T1000 (cell line): Measurements from ENCODE around the gene GPN1.
A peak's percentile ranks its signal among the peaks of the same experiment; 100 is the strongest.
"Not testable (repeated sequence)": the region's sequence is repeated elsewhere in the genome, so short reads cannot be mapped to it uniquely, and the experiment has no call there.

Source experiments
- DNase-seq: peaks from one replicate; lab custom pipeline; 2025; ENCODE audit warnings: mixed read lengths; lab: John Stamatoyannopoulos, UW

The GPN1 gene

DNA sequence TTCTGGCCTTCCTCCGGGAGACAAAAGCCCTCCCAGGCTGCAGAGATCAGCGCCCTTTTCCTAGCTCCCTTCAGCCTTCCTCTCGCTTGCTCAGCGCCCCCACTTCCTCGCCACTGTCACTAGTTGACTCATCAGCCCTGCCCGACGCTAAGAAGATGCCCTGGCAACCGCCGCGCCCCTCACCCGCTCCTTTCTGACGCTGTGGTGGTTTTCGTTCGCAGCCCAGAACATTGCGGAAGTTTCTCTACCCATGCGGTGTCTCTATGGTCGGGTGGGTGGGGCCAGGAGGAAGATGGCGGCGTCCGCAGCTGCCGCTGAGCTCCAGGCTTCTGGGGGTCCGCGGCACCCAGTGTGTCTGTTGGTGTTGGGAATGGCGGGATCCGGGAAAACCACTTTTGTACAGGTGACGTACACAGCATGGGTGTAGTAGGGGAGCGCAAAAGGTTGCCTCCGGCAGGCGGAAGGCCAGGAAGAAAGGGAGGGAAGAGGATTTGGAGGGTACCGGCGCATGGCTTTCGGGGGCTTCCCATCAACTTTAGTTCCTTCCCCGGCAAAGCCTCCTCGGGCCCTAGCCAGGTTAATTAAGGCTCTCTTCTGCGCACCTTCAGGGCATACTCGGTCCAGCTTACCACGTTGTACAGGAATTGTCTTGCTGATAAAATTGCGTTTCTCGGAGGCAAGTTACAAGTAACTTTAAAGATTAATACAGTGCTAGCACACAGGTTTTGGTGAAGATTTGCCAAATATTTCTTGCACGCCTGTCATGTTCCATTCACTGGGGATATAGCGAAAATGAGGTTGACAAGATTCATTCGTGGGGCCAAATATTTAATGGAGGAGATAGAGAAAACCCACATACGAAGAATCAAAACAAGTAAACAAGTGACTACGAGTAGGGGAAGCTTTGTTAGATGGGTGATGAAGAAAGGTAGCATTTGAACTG lies at the start of gene GPN1, which contains the start of gene CCDC121:
GPN1 (plus strand) TSS at position 284 of the 943 bp plus-strand sequence; CDS start at position 293, 9 bp downstream.
CCDC121 (minus strand) TSS at position 246 of the 943 bp plus-strand sequence. CDS start 1,213 bp downstream, outside the sequence.
- peak; percentile 87 for DNase-seq

DNA sequence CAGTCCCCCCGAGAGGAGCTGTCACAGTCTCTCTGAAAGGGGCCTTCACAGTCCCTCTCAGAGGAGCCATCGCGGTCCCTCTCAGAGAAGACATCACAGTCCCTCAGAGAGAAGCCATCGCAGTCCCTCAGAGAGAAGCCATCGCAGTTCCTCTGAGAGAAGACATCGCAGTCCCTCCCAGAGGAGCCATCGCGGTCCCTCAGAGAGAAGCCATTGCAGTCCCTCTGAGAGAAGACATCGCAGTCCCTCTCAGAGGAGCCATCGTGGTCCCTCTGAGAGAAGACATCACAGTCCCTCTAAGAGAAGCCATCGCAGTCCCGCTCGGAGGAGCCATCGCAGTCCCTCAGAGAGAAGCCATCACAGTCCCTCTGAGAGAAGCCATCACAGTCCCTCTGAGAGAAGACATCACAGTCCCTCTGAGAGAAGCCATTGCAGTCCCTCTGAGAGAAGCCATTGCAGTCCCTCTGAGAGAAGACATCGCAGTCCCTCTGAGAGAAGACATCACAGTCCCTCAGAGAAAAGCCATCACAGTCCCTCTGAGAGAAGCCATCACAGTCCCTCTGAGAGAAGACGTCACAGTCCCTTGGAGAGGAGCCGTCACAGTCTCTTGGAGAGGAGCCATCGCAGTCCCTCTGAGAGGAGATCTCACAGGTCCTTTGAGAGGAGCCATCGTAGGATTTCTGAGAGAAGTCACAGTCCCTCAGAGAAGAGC lies 47.3 kb upstream of the GPN1 start:
- DNase-seq, result no peak

DNA sequence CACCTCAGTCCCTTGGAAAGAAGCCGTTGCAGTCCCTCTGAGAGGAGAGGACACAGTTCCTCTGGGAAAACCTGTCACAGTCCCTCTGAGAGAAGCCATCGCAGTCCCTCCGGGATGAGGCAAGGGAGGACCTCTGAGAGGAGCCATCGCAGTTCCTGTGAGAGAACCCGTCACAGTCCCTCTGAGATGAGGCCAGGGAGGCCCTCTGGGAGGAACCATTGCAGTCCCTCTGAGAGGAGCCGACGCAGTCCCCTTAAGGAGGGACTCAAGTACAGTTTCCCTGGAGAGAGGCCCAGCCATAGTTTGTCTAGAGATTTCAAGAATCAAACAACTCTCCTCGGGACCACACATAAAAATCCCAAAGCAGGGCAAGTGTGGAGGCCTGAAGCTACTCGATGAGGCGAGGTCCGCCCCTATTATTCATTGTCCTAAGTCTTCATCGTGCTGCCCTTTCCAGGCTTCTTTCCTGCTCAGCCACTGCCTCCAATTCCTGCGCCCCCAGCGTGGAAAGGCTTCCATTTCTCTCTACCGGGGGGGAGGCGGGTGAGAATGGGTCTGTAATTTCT lies 46.6 kb upstream of the GPN1 start:
- no peak for DNase-seq

DNA sequence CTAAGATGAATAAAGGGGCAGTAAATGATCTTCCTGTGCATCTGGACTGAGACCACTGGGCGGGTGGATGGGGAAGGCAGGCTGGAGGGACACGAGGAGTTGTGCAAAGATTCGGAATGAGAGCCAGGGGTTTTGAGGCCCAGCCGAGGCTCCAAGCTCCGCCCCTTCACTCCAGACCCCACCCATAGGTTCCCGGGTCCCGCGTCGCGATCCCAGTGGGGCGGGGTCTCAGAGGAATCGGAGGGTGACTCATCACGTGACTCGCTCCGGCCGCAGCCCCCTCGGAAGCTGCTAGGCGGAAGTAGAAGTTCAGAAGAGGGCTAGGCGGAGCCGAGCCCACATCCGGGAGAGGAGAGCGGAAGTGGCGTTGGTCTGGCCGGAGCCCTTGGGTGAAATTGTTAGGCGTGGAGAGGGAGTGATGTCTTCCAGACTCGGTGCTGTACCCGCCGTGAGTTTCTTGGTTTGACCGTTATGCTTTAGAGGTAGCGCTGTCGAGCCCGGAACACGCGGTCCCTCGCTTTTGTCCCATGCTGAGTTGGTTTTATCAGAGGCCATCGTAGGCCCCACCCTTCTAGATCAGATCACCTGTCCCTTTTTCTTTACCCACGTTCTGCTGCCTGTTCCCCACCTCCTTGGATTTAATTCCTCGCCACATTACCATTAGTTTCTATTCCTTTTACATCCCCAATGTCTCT lies 46.0 kb upstream of the GPN1 start, which contains the start of gene ZNF512:
ZNF512 (plus strand) TSS at position 348 of the 695 bp plus-strand sequence; CDS start at position 419, 71 bp downstream.
- peak; percentile 78 for DNase-seq

DNA sequence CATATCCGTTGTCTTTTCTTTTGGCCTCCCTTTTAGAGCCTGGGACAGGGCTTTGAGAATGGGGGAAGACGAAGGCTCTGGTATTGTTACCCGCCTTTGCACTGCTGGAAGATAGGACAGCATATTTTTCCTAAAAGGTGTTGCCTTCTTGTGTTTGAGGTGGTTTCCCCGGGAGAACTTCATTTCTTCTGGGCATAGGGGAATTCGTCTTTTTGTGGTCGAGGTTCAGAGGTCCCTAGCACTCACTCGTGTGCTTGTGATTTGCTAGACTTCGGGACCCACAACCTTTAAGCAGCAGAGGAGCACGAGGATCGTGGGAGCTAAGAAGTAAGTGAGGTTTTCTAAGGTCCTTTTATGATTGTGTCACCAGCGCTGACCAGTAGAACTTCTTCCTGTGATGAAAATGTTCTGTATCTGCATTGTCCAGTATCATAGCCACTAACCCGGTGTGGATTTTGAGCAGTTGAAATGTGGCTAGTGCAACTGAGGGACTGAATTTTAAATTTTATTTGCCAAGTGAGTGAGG lies 45.4 kb upstream of the GPN1 start:
- DNase-seq, result no peak

DNA sequence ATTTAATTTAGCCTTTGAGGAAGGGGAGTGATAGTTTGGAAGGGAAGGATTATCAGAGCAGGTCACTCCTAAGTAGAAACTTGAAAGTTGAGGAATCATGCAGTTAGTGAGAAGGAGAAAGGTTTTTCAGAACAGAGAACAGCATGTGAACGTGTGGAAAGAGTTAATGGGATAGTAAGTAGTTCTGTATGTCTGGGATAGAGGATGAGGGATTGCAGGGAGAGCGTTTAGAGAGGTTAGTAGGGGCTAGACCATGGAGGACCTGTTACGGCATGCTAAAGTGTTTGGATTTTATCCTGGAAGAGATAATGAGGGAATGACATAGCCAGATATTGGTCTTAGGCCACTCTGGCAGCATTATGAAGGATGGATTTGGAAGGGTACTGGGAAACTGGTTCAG lies 44.3 kb upstream of the GPN1 start:
- no peak for DNase-seq

DNA sequence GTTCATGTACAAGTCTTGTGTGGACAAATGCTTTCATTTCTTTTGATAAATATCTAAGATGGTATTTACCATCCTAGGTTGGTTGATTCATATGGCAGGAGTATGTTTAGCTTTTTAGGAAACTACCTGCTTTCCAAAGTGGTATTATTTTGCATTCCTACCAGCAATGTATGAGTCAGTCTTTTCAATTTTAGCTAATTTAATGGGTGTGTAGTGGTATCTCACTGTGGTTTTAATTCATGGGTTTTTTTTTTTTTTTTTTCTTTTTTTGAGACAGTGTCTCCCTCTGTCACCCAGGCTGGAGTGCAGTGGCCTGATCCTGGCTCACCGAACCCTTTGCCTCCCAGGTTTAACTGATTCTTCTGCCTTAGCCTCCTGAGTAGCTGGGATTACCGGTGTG lies 41.8 kb upstream of the GPN1 start:
- no peak for DNase-seq

DNA sequence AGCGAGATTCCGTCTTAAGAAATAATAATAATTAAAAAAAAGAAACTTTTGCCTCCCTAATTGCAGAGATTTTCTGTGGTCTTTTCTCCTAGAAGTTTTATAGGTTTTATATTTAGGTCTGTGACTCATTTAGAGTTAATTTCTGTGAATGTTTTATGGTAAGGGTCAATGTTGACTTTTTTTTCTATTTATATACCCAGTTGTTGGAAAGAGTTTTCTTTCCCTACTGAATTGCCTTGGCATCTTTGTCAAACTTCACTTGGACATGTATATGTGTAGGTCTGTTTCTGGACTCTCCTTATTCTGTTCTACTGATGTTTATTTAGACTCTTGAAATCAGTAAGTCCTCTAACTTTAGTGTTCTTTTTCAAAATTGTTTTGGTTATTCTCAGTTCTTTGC lies 40.5 kb upstream of the GPN1 start:
- DNase-seq, result no peak

DNA sequence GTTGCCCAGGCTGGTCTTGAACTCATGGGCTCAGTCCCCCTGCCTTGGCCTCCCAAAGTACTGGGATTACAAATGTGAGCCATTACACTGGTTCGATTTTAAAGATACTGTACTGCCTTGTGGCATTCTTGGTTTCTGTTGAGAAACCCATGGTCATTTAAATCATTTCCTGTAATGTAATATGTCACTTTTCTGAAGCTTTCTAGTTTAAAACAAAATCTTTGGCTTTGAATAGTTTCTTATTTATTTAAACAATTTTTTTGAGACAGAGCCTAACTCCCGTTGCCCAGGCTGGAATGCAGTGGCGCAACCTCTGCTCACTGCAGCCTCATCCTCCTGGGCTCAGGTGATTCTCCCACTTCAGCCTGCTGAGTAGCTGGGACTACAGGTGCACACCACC lies 37.1 kb upstream of the GPN1 start:
- no peak for DNase-seq

DNA sequence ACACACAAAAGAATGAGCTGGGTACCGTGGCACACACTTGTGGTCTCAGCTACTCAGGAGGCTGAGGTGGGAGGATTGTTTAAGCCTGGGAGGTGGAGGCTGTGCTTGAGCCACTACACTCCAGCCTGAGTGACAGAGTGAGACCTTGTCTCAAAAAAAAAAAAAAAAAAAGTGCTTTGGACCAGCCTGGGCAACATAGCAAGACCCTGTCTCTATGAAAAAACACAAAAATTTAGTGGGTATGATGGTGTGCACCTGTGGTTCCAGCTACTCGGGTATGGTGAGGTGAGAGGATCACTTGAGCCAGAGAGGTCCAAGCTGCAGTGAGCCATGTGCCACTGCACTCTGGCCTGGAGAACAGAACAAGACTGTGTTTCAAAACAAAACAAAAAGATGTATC lies 35.6 kb upstream of the GPN1 start:
- no peak for DNase-seq

DNA sequence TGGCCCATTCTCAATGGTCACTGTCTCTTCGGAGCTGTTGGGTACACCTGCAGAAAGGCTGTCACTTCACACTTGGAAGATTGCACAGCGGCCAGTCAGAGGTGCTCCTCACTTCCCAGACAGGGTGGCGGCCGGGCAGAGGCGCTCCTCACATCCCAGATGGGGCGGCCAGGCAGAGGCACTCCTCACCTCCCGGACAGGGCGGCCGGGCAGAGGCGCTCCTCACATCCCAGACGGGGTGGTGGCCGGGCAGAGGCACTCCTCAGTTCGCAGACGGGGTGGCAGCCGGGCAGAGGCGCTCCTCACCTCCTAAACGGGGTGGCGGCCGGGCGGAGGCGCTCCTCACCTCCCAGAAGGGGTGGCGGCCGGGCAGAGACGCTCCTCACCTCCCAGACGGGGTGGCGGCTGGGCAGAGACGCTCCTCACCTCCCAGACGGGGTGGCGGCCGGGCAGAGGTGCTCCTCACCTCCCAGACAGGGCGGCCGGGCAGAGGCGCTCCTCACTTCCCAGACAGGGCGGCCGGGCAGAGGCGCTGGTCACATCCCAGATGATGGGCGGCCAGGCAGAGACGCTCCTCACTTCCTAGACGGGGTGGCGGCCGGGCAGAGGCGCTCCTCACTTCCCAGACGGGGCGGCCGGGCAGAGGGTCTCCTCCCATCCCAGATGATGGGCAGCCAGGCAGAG lies 34.7 kb upstream of the GPN1 start:
- DNase-seq, result not testable (repeated sequence)

DNA sequence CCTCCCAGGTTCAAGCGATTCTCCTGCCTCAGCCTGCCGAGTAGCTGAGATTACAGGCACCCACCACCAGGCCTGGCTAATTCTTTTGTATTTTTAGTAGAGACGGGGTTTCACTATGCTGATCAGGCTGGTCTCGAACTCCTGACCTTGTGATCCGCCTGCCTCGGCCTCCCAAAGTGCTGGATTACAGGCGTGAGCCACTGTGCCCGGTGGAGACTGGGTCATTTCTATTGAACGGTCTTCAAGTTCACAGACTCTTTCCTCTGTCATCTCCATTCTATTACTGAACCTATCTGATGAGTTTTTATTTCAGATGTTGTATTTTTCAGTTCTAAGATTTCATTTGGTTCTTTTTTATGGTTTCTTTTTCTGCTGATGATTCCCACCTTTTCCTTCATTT lies 33.4 kb upstream of the GPN1 start:
- DNase-seq, result not testable (repeated sequence)

DNA sequence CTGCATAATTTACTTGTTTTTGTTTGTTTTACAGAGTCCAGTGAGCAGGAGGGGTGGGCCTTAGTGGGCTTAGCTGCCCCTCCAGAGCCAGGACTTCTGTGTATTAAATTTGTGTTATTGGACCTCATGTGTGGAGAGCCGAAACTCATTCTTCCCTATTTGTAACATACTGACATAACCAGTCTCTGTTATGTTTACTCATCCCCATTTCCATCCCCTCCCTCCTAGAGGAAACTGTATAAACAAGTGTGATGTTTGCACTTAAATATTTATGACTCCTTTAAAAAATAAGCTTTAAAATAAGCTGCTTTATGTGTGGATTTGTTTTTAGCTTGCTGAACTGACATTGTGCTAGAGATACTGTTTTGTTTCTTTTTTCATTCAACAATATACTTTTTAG lies 32.2 kb upstream of the GPN1 start:
- DNase-seq, result no peak

DNA sequence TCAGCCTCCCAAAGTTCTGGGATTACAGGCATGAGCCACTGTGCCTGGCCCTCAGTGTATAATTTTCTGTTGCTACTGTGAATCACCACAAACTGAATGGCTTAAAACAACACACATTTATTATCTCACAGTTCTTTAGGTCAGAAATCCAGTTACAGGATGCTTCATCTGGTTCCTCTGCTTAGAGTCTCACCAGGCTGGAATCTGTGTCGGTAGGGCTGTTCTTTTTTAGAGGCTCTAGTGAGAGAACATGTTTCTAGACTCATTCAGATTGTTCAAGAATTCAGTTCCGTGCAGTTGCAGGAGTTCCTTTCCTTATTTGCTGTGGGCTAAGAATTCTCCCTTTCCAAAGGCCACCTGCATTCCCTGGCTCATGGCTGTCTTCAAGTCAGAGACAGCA lies 22.2 kb upstream of the GPN1 start:
- DNase-seq, result no peak

DNA sequence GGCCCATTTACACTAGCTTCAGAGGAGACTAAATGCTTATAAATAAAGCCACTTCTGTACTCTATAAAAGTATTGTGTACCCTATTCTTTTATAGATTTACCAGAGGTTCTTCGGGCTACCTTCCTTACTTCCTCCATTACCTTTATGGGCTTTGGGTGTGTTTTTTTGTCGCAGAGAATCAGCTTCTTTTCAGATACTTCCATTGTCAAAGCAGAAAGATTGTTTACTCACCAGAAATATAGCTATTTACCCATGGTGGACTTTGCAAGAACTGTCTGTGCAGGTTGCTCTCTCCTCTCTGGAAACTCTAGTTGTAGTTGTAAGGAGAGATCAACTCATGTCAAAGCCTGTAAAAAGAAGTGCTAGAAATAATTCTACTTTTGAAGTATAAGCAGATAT lies 14.9 kb upstream of the GPN1 start:
- no peak for DNase-seq

DNA sequence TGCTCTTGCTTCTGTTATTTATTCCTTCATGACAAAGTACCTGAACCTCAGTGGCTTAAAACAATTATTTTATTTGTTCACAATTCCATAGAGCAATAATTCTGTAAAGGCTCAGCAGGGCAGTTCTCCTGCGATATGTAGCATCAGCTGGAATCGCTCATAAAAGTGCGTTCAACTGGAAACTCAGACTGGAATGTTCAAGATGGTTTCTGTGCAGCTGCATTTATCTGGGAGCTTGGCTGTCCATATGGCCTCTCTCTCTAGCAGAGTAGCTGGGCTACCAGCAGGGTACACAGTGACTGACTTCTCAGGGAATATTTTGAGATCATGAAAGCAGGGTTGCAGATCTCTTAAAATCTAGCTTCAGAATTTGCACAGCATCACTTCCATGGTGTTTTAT lies 13.5 kb upstream of the GPN1 start:
- DNase-seq, result no peak

DNA sequence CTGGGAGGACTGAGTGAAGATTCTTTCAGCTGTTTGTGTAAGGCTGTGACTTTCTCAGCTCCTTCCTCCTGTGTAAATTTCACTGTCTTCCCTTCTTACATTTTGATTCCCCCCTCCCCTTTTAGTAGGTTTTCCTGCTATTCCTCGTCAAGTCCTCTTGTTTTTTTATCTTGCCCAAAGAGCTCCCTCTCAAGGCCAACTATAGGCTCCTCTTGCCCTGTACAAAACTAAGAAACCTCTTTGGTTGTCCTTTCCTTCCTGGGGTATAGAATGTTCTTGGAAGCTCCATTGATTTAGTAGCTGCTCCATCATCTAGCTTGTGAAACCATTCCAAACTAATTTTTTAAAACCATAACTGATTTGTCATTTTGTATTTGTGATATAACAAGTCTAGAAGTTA lies 7.3 kb upstream of the GPN1 start:
- DNase-seq, result no peak

DNA sequence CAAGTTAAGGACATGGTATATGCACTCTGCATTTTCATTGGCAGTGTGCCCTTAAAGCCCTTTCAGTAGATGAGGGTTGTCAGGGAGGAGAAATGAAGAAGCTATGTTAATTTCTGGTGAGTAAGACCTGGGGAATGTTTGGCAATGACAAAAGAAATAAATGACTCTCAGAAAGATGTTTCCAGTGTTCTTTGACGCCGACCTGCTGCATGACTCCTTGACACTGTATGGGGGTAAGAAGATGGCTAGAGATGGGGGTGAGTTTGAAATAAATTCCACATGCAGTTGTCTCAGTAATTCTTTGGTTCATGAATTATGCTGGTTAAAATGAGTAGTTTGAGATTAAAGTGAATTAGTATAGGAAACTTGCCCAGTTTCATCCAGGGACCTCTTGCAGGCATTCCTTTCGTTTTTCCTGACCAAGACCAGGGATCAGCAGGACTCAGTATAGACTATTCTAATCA lies 5.9 kb upstream of the GPN1 start:
- no peak for DNase-seq

DNA sequence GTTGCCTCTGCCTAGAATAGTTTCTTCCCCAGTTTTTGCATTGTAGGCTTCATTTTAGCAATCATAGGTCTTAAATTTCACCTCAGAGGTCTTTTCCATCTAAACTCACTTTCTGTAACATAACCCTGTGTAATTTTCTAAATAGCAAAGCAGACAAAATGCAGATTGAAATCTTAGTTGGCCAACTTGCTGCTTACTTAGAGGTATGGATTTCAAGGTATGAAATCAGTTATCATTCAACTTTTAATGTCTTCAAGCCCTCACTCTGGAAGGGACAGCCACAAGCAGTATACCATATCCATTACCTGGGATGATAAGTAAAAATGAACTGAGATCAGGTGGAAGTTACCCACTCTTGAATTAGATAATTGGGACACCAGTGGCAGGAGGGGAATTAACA lies 3.9 kb upstream of the GPN1 start:
- DNase-seq, result no peak

DNA sequence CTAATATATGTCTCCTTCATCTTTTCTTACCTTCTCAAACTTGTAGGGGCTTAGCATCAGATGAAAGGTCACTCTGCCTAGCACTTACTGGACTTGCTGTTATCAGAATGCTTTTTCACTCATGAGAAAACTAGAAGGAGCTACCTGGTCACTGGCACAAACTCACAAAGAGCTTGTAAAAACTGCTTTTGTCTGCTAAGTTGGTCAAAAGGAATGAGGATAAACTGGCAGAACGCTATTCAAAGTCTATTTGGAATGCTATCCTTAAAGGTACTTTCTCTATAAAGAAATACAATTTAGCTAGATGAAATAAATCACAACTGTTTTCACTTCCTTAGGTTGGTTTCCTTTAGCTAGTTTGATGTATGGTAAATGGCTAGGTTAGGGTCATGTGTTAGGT lies 2.5 kb upstream of the GPN1 start:
- DNase-seq, result not testable (repeated sequence)

DNA sequence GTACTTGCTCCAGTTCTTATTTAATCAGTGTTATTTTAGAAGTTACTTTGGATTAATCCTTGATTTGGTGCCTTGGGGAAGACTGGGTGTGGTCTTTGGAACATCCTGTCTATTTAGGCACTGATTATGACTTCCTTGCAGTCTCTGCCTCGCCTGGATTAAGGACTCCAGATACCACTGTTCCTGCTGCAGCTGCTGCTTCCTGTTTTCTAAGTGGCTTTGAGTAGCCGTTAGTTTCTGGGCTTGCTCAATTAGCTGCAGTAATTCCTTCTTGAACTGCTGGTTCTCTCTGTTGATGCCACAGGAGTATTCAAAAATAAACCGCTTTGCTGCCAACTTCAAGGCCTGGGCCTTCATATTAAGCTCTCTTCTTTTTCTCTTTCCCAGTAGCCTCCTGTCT lies 1.9 kb upstream of the GPN1 start:
- DNase-seq, result not testable (repeated sequence)
